Karpas-422 (cell line): ENCODE results near the gene ELAVL1. TPM values are rescaled to one million over a fixed set of nuclear protein-coding genes. Genes with fewer than 3 reads are reported as not detected.
"Not testable (repeated sequence)": the region's sequence is repeated elsewhere in the genome, so short reads cannot be mapped to it uniquely, and the experiment has no call there.

Source experiments
- DNase-seq: peaks from one replicate; pipeline ENCODE4 v3.0.0-alpha.2; 2015
- H2AFZ ChIP-seq: fragments of 200-600 bp; sonication (generic); 2 replicates; pipeline ENCODE4 v1.6.1; 2014; ENCODE audit warnings: antibody characterized with exemption, low read length, mixed read lengths
- H3K27ac ChIP-seq: fragments of 200-600 bp; sonication (generic); 2 replicates; pipeline ENCODE4 v1.5.1; 2014; ENCODE audit warnings: mild to moderate bottlenecking, low read length, moderate library complexity
- H3K27me3 ChIP-seq: fragments of 200-600 bp; sonication (generic); 2 replicates; pipeline ENCODE4 v1.6.1; 2014; ENCODE audit warnings: low read length, mixed read lengths
- H3K36me3 ChIP-seq: fragments of 200-600 bp; sonication (generic); 2 replicates; pipeline ENCODE4 v1.6.1; 2014; ENCODE audit warnings: low read length, mixed read lengths; ENCODE audit not compliant: insufficient read depth
- H3K4me1 ChIP-seq: fragments of 200-600 bp; sonication (generic); 2 replicates; pipeline ENCODE4 v1.6.1; 2014; ENCODE audit warnings: mild to moderate bottlenecking, low read length, mixed read lengths
- H3K4me2 ChIP-seq: fragments of 200-600 bp; sonication (generic); 2 replicates; pipeline ENCODE4 v1.6.1; 2014; ENCODE audit warnings: low read length, low read depth, mild to moderate bottlenecking; ENCODE audit not compliant: poor library complexity, severe bottlenecking
- H3K4me3 ChIP-seq: fragments of 200-600 bp; sonication (generic); 2 replicates; pipeline ENCODE4 v1.5.1; 2014; ENCODE audit warnings: mild to moderate bottlenecking, antibody characterized with exemption, low read length, mixed read lengths
- H3K79me2 ChIP-seq: fragments of 200-600 bp; sonication (generic); 2 replicates; pipeline ENCODE4 v1.6.1; 2014; ENCODE audit warnings: mild to moderate bottlenecking, low read length, mixed read lengths
- H3K9ac ChIP-seq: fragments of 200-600 bp; sonication (generic); 2 replicates; pipeline ENCODE4 v1.6.0; 2014; ENCODE audit warnings: low read length
- H3K9me2 ChIP-seq: fragments of 200-600 bp; sonication (generic), shearing (Covaris generic); replicated peaks from 2 replicates; pipeline ENCODE4 v1.6.0; 2014; ENCODE audit warnings: mild to moderate bottlenecking, low read length, moderate library complexity; ENCODE audit not compliant: insufficient read depth
- H3K9me3 ChIP-seq: fragments of 300-700, 200-600 bp; sonication (generic); 2 replicates; pipeline ENCODE4 v1.6.1; 2014; ENCODE audit warnings: low read length, mixed read lengths
- H4K20me1 ChIP-seq: fragments of 200-600 bp; sonication (generic); 2 replicates; pipeline ENCODE4 v1.6.1; 2014; ENCODE audit warnings: mild to moderate bottlenecking, antibody characterized with exemption, low read length, low read depth; ENCODE audit not compliant: insufficient read depth
- total RNA-seq: library from RNA; depleted of rRNA; stranded (reverse); fragments of >200 nt; shearing (Covaris generic); gene quantifications from 2 replicates; pipeline ENCODE4 v1.2.3, GENCODE V29; 2014; ENCODE audit warnings: low replicate concordance

The ELAVL1 gene
- total RNA-seq, 1 experiment from 2014 or later: 50.0 TPM

DNA sequence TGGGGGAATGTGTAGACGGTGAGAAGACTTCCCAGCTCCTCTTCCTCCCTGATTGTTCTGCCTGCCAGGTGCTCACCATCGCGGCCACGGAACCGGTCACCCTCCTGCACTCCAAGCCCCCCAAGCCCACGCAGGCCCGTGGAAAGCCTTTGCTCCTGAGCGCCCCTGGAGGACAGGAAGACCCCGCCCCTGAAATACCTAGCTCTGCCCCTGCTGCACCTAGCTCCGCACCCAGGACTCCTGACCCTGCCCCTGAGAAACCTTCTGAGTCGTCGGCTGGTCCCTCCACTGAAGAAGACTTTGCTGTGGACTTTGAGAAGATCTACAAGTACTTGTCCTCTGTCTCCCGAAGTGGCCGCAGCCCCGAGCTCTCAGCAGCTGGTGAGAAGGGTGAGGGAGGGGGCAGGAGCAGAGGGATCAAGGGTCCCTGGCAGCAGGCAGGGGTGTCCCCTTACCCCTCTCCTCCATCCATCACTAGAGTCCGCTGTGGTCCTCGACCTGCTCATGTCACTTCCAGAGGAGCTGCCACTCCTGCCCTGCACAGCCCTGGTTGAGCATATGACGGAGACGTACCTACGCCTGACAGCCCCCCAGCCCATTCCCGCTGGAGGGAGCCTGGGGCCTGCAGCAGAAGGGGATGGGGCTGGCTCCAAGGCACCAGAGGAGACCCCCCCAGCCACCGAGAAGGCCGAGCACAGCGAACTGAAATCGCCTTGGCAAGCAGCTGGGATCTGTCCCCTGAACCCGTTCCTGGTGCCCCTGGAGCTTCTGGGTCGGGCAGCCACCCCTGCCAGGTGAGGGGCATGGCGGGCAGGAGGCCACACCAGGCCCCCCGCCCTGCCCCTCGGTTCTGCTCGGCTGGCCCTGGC is 83.2 kb downstream of the ELAVL1 start:
- 0 out of 2 replicates have a peak, but pooled peaks cover 4% of the 10 kb centered on the region for H3K36me3 ChIP-seq
- no peaks in the 10 kb centered on the region for H3K79me2 ChIP-seq
- no peaks in the 10 kb centered on the region for H3K9me2 ChIP-seq
- peaks cover 36% of the 10 kb centered on the region; the same call in 1 of the 2 replicates for H4K20me1 ChIP-seq
- no peaks in the 10 kb centered on the region for H3K27me3 ChIP-seq
- peaks cover 48% of the 10 kb centered on the region for H3K4me1 ChIP-seq
- DNase-seq: no peak
- H3K9ac ChIP-seq: peak overlapping the region; percentile 81
- no peaks in the 10 kb centered on the region for H3K9me3 ChIP-seq
- H3K27ac ChIP-seq: no peak overlapping the region
- peak overlapping the region; percentile 87; the same call in 1 of the 2 replicates for H3K4me3 ChIP-seq
- H3K4me2 ChIP-seq: peak overlapping the region; percentile 93
- H2AFZ ChIP-seq: no peak overlapping the region

- peak overlapping the region; percentile 62; the same call in 1 of the 2 replicates for H2AFZ ChIP-seq
- peak overlapping the region; percentile 81 for H3K9ac ChIP-seq
- DNase-seq: no peak
Measured at GRCh38 chr19:7921302-7921966, 84.0 kb downstream of the ELAVL1 start.

GRCh38 chr19:7920519-7921301 is 84.7 kb downstream of the ELAVL1 start:
- DNase-seq: peak; percentile 99
- H3K79me2 ChIP-seq: no peaks in the 10 kb centered on the region
- H3K4me2 ChIP-seq: peak overlapping the region; percentile 95
- H3K27me3 ChIP-seq: no peaks in the 10 kb centered on the region
- H3K27ac ChIP-seq: no peak overlapping the region
- no peaks in the 10 kb centered on the region for H3K9me3 ChIP-seq
- H3K9me2 ChIP-seq: no peaks in the 10 kb centered on the region
- peak overlapping the region; percentile 93 for H2AFZ ChIP-seq
- peaks cover 36% of the 10 kb centered on the region; the same call in 1 of the 2 replicates for H4K20me1 ChIP-seq
- peaks cover 58% of the 10 kb centered on the region for H3K4me1 ChIP-seq
- H3K36me3 ChIP-seq: 0 out of 2 replicates have a peak, but pooled peaks cover 4% of the 10 kb centered on the region
- H3K9ac ChIP-seq: peak overlapping the region; percentile 86
- peak overlapping the region; percentile 87 for H3K4me3 ChIP-seq

More at GRCh38 chr19:7921302-7921966, 84.0 kb downstream of the ELAVL1 start:
- Histone ChIP-seq H4K20me1 (peaks cover 36% of the 10 kb centered on the region; the same call in 1 of the 2 replicates), H3K9me3 (no peaks in the 10 kb centered on the region), H3K4me3 (peak overlapping the region; percentile 87), H3K36me3 (0 out of 2 replicates have a peak, but pooled peaks cover 4% of the 10 kb centered on the region), H3K79me2 (no peaks in the 10 kb centered on the region), H3K9me2 (no peaks in the 10 kb centered on the region), H3K4me2 (peak overlapping the region; percentile 93), H3K27me3 (no peaks in the 10 kb centered on the region), H3K27ac (no peak overlapping the region), H3K4me1 (peaks cover 55% of the 10 kb centered on the region)

DNA sequence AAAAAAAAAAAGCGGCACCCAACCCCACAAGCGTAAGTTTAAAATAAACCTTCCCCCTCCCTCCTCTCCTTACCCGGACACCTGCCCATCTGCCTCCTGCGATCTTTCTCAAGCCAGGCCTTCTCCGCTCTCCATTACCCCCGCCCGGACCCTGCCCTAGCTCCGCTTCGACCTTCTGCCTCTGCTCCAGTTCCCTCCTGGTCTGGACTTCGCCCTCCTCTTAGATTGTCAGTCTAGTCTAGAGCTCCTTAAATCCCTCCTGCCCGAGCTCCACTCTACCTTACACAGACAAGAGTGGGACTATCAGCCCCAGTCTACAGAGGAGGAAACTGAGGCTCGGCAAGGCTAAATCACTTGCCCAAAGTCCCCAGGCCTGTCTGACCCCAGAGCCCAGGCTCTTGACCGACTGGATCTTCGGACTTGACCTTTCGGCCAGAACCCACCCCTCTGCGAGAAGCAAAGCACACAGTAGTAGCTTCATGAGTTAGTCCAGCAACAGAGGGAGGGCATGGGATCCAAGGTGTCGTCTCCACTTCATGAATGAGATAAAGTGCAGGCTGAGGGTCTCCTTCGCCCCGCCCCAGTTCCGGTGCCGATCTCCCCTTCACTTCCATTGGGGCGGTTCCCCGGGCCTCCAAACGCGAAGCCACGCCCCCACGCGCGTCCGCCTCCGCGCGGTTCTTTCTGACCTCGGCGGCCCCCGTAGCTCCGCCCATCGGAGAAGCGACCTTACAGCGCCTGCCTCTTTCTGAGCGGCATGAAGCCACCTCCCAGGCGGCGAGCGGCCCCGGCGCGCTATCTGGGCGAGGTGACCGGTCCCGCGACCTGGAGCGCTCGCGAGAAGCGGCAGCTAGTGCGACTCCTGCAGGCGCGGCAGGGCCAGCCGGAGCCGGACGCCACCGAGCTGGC is 85.6 kb downstream of the ELAVL1 start, which contains the start of gene SNAPC2:
Gene SNAPC2, plus strand, starts transcription at position 729 of the 909 bp plus-strand sequence. Its CDS starts 29 bp downstream, at position 758.
- Histone ChIP-seq H2AFZ (peak within 1 kb of the TSS; percentile 93), H3K27ac (no peak within 1 kb of the TSS), H3K9ac (peak within 1 kb of the TSS; percentile 86), H3K4me3 (peak within 1 kb of the TSS; percentile 87), H3K27me3 (no peaks in the 10 kb centered on the region), H4K20me1 (peaks cover 36% of the 10 kb centered on the region; the same call in 1 of the 2 replicates), H3K9me3 (no peaks in the 10 kb centered on the region), H3K36me3 (0 out of 2 replicates have a peak, but pooled peaks cover 4% of the 10 kb centered on the region), H3K4me1 (peaks cover 56% of the 10 kb centered on the region), H3K79me2 (no peaks in the 10 kb centered on the region), H3K4me2 (peak within 1 kb of the TSS; percentile 95), H3K9me2 (no peaks in the 10 kb centered on the region)
- DNase-seq: peak; percentile 96

GRCh38 chr19:7918615-7919421 is 86.6 kb downstream of the ELAVL1 start:
- no peaks in the 10 kb centered on the region for H3K79me2 ChIP-seq
- H3K4me1 ChIP-seq: peaks cover 51% of the 10 kb centered on the region
- no peaks in the 10 kb centered on the region for H3K27me3 ChIP-seq
- no peaks in the 10 kb centered on the region for H3K9me2 ChIP-seq
- no peak overlapping the region for H3K4me2 ChIP-seq
- H3K9ac ChIP-seq: no peak overlapping the region
- 0 out of 2 replicates have a peak, but pooled peaks cover 4% of the 10 kb centered on the region for H3K36me3 ChIP-seq
- DNase-seq: no peak
- no peak overlapping the region for H3K27ac ChIP-seq
- peaks cover 26% of the 10 kb centered on the region; the same call in 1 of the 2 replicates for H4K20me1 ChIP-seq
- H3K9me3 ChIP-seq: no peaks in the 10 kb centered on the region
- no peak overlapping the region for H2AFZ ChIP-seq
- no peak overlapping the region for H3K4me3 ChIP-seq

DNA sequence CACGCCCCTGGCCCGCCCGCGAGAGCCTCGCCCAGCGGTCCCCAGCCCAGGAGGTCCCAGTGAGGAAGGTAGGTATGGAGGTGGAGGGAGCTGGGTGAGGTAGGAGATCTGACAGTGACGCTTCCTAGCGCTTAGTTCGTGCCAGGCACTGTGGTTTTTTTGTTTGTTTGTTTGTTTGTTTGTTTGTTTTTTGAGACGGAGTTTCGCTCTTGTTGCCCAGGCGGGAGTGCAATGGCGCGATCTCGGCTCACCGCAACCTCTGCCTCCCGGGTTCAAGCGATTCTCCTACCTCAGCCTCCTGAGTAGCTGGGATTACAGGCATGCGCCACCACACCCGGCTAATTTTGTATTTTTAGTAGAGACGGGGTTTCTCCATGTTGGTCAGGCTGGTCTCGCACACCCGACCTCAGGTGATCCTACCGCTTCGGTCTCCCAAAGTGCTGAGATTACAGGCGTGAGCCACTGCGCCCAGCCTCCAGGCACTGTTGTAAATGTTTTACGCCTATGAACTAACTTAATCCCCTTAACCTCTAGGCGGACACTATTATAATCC is 87.3 kb downstream of the ELAVL1 start:
- not testable (repeated sequence) for DNase-seq, H3K79me2 ChIP-seq, H3K9me2 ChIP-seq, H3K9me3 ChIP-seq, H3K9ac ChIP-seq, H3K27ac ChIP-seq, H3K4me3 ChIP-seq, H3K36me3 ChIP-seq, H3K27me3 ChIP-seq, H2AFZ ChIP-seq, H3K4me2 ChIP-seq
- Histone ChIP-seq H4K20me1 (peaks cover 19% of the 10 kb centered on the region; the same call in 1 of the 2 replicates), H3K4me1 (peaks cover 44% of the 10 kb centered on the region)
